Heart left ventricle (tissue), 16 donors: ENCODE data around the gene OXSR1. TPM values are rescaled to one million over a fixed set of nuclear protein-coding genes. Genes with fewer than 3 reads are reported as not detected.

ENCODE experiments used
- ATAC-seq, 4 donors: fragments of 200-7000 bp; cut with Tn5 transposase; one replicate each; pipeline ENCODE4 v1.9.1; 2020 to 2022; ENCODE audit warnings: moderate library complexity in 4 of 4, mild to moderate bottlenecking in 3 of 4, moderate number of reproducible peaks in 1 of 4
- DNase-seq, 5 donors: peaks; one replicate each; pipeline ENCODE4 v3.0.0-alpha.2; 2020
- H3K27ac ChIP-seq, 12 donors: fragments of 200-600 bp; sonication (generic) in 4 of 12; one replicate each; pipeline versions ENCODE4 v1.5.0 to v1.8.0; 2016 to 2022; ENCODE audit warnings: mild to moderate bottlenecking in 2 of 12
- H3K27me3 ChIP-seq, 9 donors: fragments of 200-600 bp; sonication (generic) in 2 of 9; one replicate each; pipeline versions ENCODE4 v1.5.1 to v1.8.0; 2016 to 2022; ENCODE audit warnings: mild to moderate bottlenecking in 3 of 9
- H3K36me3 ChIP-seq, 9 donors: fragments of 200-600 bp; sonication (generic) in 2 of 9; one replicate each; pipeline versions ENCODE4 v1.5.0 to v1.8.0; 2018 to 2022; ENCODE audit warnings: mild to moderate bottlenecking in 2 of 9
- H3K4me1 ChIP-seq, 12 donors: fragments of 200-600 bp; sonication (generic) in 4 of 12; one replicate each; pipeline versions ENCODE4 v1.5.0 to v1.8.0; 2016 to 2022; ENCODE audit warnings: mild to moderate bottlenecking in 3 of 12
- H3K4me3 ChIP-seq, 12 donors: fragments of 200-600 bp; sonication (generic) in 4 of 12; one replicate each; pipeline versions ENCODE4 v1.5.0 to v1.8.0; 2017 to 2022; ENCODE audit warnings: mild to moderate bottlenecking in 9 of 12, moderate library complexity in 4 of 12
- H3K9me3 ChIP-seq, 12 donors: fragments of 200-600 bp; sonication (generic) in 4 of 12; one replicate each; pipeline versions ENCODE4 v1.5.0 to v1.8.0; 2016 to 2022; ENCODE audit warnings: mild to moderate bottlenecking in 1 of 12
- POLR2A ChIP-seq, 2 donors: fragments of 450-650 bp; IDR thresholded peaks; one replicate each; pipeline ENCODE4 v1.6.1; 2017; ENCODE audit warnings: antibody characterized with exemption in 2 of 2, mild to moderate bottlenecking in 2 of 2, moderate library complexity in 2 of 2
- WGBS, 4 donors: extraction: QIAGEN DNeasy Blood & Tissue Kit in 2 of 4; methylation state at CpG; one replicate each; pipeline versions ENCODE4 v1.1.5 to v1.1.7; 2013 to 2018; 5-methylcytosine and 5-hydroxymethylcytosine counted together
- intact Hi-C, 10 donors: fragments of 100-400 bp; cut with DNase I; formaldehyde crosslinking; loops; one replicate each; pipeline versions ENCODE4 v1.11.1 to v1.14.2; 2022
- polyA plus RNA-seq, 2 donors: library from polyadenylated mRNA; stranded (reverse); fragments of 200-250 nt; gene quantifications; one replicate each; pipeline ENCODE4 v1.2.3, GENCODE V29; 2013
- total RNA-seq, 9 donors: library from RNA; depleted of rRNA in 2 of 9; stranded (reverse); fragments of >200 nt in 2 of 9; fragmentation: NEBNext Ultra II Directional in 3 of 9; extraction: Animal tissue kit (Norgen Biotek cat#: 25700) in 3 of 9; gene quantifications; one replicate each; pipeline versions ENCODE4 v1.1.0 to v1.2.4, GENCODE V29; 2016 to 2023
- TF ChIP-seq, protein P1 (sequence below), 12 donors: fragments of 200-600 bp; sonication (generic) in 4 of 12; IDR thresholded peaks; one replicate each; pipeline versions ENCODE4 v1.5.0 to v1.8.0; 2018 to 2022; ENCODE audit warnings: antibody characterized with exemption in 12 of 12, mild to moderate bottlenecking in 5 of 12
- donor health status: ischemic (EF 13 %, LVEDD 7.1; RV severe dilation, severe dysfunction).
- donor health status: healthy with polysubstance abuse.
- donor health status: DM: no; HTN: yes; CAD: no.
- donor health status: DM: no; HTN: no; CAD: no.
- donor health status: ischemic (EF 25% LVEDD 6.9; RV normal size, moderate dysfunction).
- donor health status: ischemic (EF 25% LVEDD 5.7; RV mildly dilated, moderate dysfunction).
- donor health status: healthy.
- donor health status: DM: yes; HTN: yes; CAD: no.
- donor health status: ischemic (EF 35%, LVEDD 5.7; RV mildly dilated, moderate dysfunction).
- donor health status: nonischemic (EF 11% LVEDD 7.7; RV severe dilation, severe dysfunction).
- donor health status: DM: yes; HTN: yes; CAD: no.
- donor health status: PGD.
- donor health status: ischemic (EF 29% LVEDD 5.4; RV normal size, mild dysfunction).
- donor health status: nonischemic (EF 23%, LVEDD 6.1; RV moderate dilation, normal function).

Gene OXSR1
- total and polyA plus RNA-seq, 11 donors = 10.4 to 38.3 (median 31.7) TPM

DNA sequence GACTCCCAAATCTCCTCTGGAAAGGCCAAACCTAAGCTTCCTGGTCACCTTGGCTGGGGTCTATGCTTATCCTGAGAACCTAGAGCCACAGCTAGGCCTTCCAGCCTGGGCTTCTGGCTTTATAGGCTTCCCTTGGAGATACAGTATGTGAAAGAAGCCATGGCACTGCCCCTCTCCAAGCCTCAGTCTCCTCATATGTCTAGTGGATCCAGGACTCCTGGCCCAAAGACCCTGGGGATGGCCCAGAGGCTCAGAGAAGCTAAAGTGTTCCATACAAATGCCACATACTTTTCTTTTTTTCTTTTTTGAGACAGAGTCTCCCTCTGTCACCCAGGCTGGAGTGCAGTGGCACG is 37.1 kb upstream of the OXSR1 start:
- peak overlapping the region in 6 of 12 donors; percentile 9 to 64 (median 35) for H3K27ac ChIP-seq
- no peak overlapping the region for H3K4me3 ChIP-seq
- DNase-seq (no peak), ATAC-seq (no peak)
- peaks cover 0 to 43% (median 19%) of the 10 kb centered on the region in 12 donors for H3K4me1 ChIP-seq
- 94 to 97% (median 95%) methylated on average over 1 of the region's 1 CpG for WGBS, 4 donors
- TF ChIP-seq POLR2A (IDR thresholded peaks at IDR 0.05) = no peak
- TF ChIP-seq, protein P1, sequence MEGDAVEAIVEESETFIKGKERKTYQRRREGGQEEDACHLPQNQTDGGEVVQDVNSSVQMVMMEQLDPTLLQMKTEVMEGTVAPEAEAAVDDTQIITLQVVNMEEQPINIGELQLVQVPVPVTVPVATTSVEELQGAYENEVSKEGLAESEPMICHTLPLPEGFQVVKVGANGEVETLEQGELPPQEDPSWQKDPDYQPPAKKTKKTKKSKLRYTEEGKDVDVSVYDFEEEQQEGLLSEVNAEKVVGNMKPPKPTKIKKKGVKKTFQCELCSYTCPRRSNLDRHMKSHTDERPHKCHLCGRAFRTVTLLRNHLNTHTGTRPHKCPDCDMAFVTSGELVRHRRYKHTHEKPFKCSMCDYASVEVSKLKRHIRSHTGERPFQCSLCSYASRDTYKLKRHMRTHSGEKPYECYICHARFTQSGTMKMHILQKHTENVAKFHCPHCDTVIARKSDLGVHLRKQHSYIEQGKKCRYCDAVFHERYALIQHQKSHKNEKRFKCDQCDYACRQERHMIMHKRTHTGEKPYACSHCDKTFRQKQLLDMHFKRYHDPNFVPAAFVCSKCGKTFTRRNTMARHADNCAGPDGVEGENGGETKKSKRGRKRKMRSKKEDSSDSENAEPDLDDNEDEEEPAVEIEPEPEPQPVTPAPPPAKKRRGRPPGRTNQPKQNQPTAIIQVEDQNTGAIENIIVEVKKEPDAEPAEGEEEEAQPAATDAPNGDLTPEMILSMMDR (IDR thresholded peaks at IDR 0.05) = no peak
- intact Hi-C loops = loop anchor here in 2 of 10 donors (10.0 kb wide), 3 partner anchors 107 to 357 kb away; no protein-coding TSS in a partner anchor
- H3K36me3 ChIP-seq = peaks cover 3 to 100% (median 99%) of the 10 kb centered on the region in 9 donors
- H3K9me3 ChIP-seq = no peaks in the 10 kb centered on the region
- no peaks in the 10 kb centered on the region for H3K27me3 ChIP-seq

DNA sequence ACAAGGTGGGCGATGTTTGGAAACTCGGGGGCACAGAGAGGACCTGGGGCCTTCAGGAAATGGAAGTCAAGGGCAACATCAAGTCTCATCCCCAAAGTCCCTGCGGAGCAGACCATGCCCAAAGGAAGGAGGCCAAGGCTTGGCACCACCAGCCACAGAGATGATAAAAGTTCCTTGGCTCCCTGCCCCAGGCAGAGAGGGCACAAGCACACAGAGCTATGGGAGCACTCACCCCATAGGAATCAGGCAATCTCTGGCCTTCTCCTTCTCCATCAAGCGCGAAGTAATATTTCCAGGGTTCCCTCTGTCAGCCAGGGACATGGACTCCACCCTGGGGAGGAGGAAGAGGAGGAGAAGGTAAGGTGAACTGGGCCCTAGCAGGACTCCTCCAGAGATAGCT is 36.3 kb upstream of the OXSR1 start:
- DNase-seq (peak in 3 of 5 donors; percentile 29 to 69 (median 57)), ATAC-seq (peak; percentile 42 to 66 (median 56))
- no peaks in the 10 kb centered on the region for H3K9me3 ChIP-seq
- no peak overlapping the region for H3K4me3 ChIP-seq
- WGBS, 4 donors = 67 to 82% (median 74%) methylated on average over 5 of the region's 5 CpGs
- intact Hi-C loops = loop anchor here in 2 of 10 donors (10.0 kb wide), 3 partner anchors 106 to 356 kb away; no protein-coding TSS in a partner anchor
- H3K4me1 ChIP-seq = peaks cover 0 to 43% (median 25%) of the 10 kb centered on the region in 12 donors
- TF ChIP-seq POLR2A (IDR thresholded peaks at IDR 0.05) = no peak
- TF ChIP-seq, protein P1 (IDR thresholded peaks at IDR 0.05) = no peak
- H3K36me3 ChIP-seq = peaks cover 3 to 100% (median 99%) of the 10 kb centered on the region in 9 donors
- H3K27me3 ChIP-seq = no peaks in the 10 kb centered on the region
- peak overlapping the region in 10 of 12 donors; percentile 6 to 64 (median 38) for H3K27ac ChIP-seq

DNA sequence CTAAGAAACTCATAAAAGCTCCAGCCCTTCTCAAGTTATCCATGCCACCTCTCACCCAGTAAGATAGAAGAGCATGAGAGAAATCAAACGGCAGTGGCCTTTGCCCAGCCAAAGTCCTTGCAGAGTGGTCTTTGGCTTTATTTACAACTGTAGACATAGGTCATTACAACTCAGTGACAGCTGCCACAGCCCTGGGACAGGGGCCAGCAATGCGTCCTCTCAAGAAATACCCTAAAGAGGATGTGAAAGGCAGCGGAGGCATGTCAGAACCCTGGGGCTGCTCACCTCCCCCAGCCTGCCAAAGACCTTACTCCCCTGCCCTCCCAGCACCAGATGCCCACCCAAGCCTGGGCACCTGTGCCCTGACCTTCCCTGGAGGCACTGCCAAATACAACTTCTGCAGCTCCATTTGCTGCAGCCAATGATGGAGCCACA is 34.7 kb upstream of the OXSR1 start:
- Histone ChIP-seq H3K27ac (peak overlapping the region in 7 of 12 donors; percentile 25 to 64 (median 42)), H3K9me3 (no peaks in the 10 kb centered on the region), H3K27me3 (no peaks in the 10 kb centered on the region), H3K4me3 (no peak overlapping the region), H3K36me3 (peaks cover 3 to 98% (median 94%) of the 10 kb centered on the region in 9 donors), H3K4me1 (peaks cover 0 to 56% (median 37%) of the 10 kb centered on the region in 12 donors)
- 39 to 60% (median 51%) methylated on average over 2 to 3 of the region's 3 CpGs for WGBS, 4 donors
- intact Hi-C loops = loop anchor here in 5 of 10 donors (5.0 to 10.0 kb wide), 5 partner anchors 52 to 344 kb away; partner anchors contain the start of genes XYLB (in 2 of the 5) and ACVR2B (in 1 of the 5)
- DNase-seq = peak in 3 of 5 donors; percentile 41 to 50 (median 47)
- ATAC-seq = peak; percentile 22 to 64 (median 50)
- no peak for TF ChIP-seq POLR2A (IDR thresholded peaks at IDR 0.05)
- TF ChIP-seq, protein P1 (IDR thresholded peaks at IDR 0.05) = no peak

DNA sequence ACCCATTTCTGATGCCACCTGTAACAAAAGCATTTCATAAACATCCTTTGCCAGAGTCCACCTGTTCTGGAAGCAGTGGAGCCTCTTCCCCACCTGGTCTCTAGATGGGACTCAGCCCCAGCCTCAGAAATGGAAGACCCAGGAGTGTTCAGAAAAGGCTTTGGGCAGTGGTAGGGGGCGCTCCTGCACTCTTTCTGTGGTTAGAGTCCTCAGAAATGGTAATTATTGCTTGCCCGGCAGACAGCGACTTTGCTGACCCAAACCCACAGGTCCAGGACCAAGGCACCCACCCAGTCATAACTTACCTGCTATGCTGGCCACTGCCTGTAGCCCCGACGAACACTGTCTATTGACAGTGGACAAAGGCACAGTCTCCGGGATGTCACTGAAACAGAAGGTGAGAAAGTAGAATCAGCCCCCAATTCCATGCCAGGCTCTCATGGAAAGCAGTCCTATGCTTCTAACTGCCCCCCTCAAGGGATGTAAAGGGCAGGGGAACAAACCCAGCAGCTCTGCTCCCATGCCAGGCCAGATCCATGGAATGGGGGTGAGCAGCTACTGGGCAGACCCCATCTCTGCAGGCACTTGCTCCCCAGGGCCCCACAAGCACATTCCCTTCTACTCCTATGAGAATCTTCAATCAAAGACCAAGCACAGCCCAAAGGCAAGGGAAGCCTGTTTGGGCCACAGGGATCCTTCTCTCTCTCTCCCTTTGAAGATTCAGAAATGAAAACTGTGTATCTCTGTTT is 33.5 kb upstream of the OXSR1 start:
- no peak for TF ChIP-seq POLR2A (IDR thresholded peaks at IDR 0.05)
- TF ChIP-seq, protein P1 (IDR thresholded peaks at IDR 0.05) = peak in 5 of 12 donors; percentile 3 to 31 (median 24)
- DNase-seq (no peak), ATAC-seq (no peak)
- peak overlapping the region in 2 of 12 donors; percentile 10 to 64 for H3K27ac ChIP-seq
- H3K27me3 ChIP-seq = no peaks in the 10 kb centered on the region
- H3K4me1 ChIP-seq = peaks cover 0 to 61% (median 42%) of the 10 kb centered on the region in 12 donors
- H3K4me3 ChIP-seq = no peak overlapping the region
- 72 to 92% (median 73%) methylated on average over 2 to 6 of the region's 6 CpGs for WGBS, 4 donors
- peaks cover 3 to 86% (median 82%) of the 10 kb centered on the region in 9 donors for H3K36me3 ChIP-seq
- intact Hi-C loops = loop anchor here in 5 of 10 donors (5.0 to 10.0 kb wide), 5 partner anchors 51 to 343 kb away; partner anchors contain the start of genes XYLB (in 2 of the 5) and ACVR2B (in 1 of the 5)
- no peaks in the 10 kb centered on the region for H3K9me3 ChIP-seq
